Measurements from ENCODE around the gene FLRT1. TPM values are rescaled to one million over a fixed set of nuclear protein-coding genes. Genes with fewer than 3 reads are reported as not detected.

The FLRT1 gene
- total RNA-seq, 2 donors from 2014 or later, result not detected

GRCh38 chr11:64011371-64011770 is 24.4 kb upstream of the FLRT1 start:
- H3K36me3 Mint-ChIP-seq (ENCODE audit: low read depth), result no peaks in the 10 kb centered on the region
- Histone ChIP-seq H3K9ac (ENCODE audit: extremely low read depth, low read length, poor library complexity, severe bottlenecking) (no peak overlapping the region), H3K27ac (ENCODE audit: low read depth, low read length) (no peak overlapping the region), H3K36me3 (ENCODE audit: control insufficient read depth, insufficient read depth, low read length) (no peaks in the 10 kb centered on the region), H3K4me1 (ENCODE audit: control insufficient read depth, insufficient read depth, low read length) (peaks cover 3% of the 10 kb centered on the region), H3K27me3 (ENCODE audit: control insufficient read depth, insufficient read depth, low read length, poor library complexity, severe bottlenecking) (peaks cover 31% of the 10 kb centered on the region), H3K4me3 (ENCODE audit: low read length) (no peak overlapping the region), H3K9me3 (ENCODE audit: control insufficient read depth, low read length) (no peaks in the 10 kb centered on the region)
- no peak overlapping the region for H3K4me3 Mint-ChIP-seq
- peaks cover 12% of the 10 kb centered on the region for H3K9me3 Mint-ChIP-seq
- 93 to 95% methylated on average over 8 of the region's 8 CpGs for WGBS, 2 experiments (ENCODE audit: insufficient coverage in 1 of 2, insufficient read length in 1 of 2)
- H3K4me1 Mint-ChIP-seq, result peaks cover 14% of the 10 kb centered on the region
- H3K27ac Mint-ChIP-seq, result no peak overlapping the region
- DNase-seq, result no peak
- TF ChIP-seq CTCF (conservative IDR thresholded peaks at IDR 0.05), result no peak
- H3K27me3 Mint-ChIP-seq (ENCODE audit: insufficient read depth), result peaks cover 70% of the 10 kb centered on the region

- Mint-ChIP-seq H3K36me3 (ENCODE audit: low read depth) (no peaks in the 10 kb centered on the region), H3K27ac (no peak overlapping the region), H3K9me3 (peaks cover 12% of the 10 kb centered on the region), H3K27me3 (ENCODE audit: insufficient read depth) (peaks cover 64% of the 10 kb centered on the region), H3K4me3 (no peak overlapping the region), H3K4me1 (peaks cover 4% of the 10 kb centered on the region)
- Histone ChIP-seq H3K4me1 (ENCODE audit: control insufficient read depth, insufficient read depth, low read length) (no peaks in the 10 kb centered on the region), H3K27me3 (ENCODE audit: control insufficient read depth, insufficient read depth, low read length, poor library complexity, severe bottlenecking) (peaks cover 17% of the 10 kb centered on the region), H3K36me3 (ENCODE audit: control insufficient read depth, insufficient read depth, low read length) (no peaks in the 10 kb centered on the region), H3K4me3 (ENCODE audit: low read length) (no peak overlapping the region), H3K9me3 (ENCODE audit: control insufficient read depth, low read length) (no peaks in the 10 kb centered on the region), H3K9ac (ENCODE audit: extremely low read depth, low read length, poor library complexity, severe bottlenecking) (no peak overlapping the region), H3K27ac (ENCODE audit: low read depth, low read length) (no peak overlapping the region)
- WGBS, 2 experiments (ENCODE audit: insufficient coverage in 1 of 2, insufficient read length in 1 of 2), result 90 to 92% methylated on average over 15 to 16 of the region's 16 CpGs
- no peak for DNase-seq
- no peak for TF ChIP-seq CTCF (conservative IDR thresholded peaks at IDR 0.05)
These were observed 22.4 kb upstream of the FLRT1 start for GRCh38 chr11:64013141-64013896.

GRCh38 chr11:64014356-64014755 is 21.4 kb upstream of the FLRT1 start:
- Histone ChIP-seq H3K27me3 (ENCODE audit: control insufficient read depth, insufficient read depth, low read length, poor library complexity, severe bottlenecking) (peaks cover 6% of the 10 kb centered on the region), H3K36me3 (ENCODE audit: control insufficient read depth, insufficient read depth, low read length) (no peaks in the 10 kb centered on the region), H3K9me3 (ENCODE audit: control insufficient read depth, low read length) (no peaks in the 10 kb centered on the region), H3K27ac (ENCODE audit: low read depth, low read length) (no peak overlapping the region), H3K4me3 (ENCODE audit: low read length) (no peak overlapping the region), H3K4me1 (ENCODE audit: control insufficient read depth, insufficient read depth, low read length) (no peaks in the 10 kb centered on the region), H3K9ac (ENCODE audit: extremely low read depth, low read length, poor library complexity, severe bottlenecking) (no peak overlapping the region)
- no peak for DNase-seq
- no peak overlapping the region for H3K27ac Mint-ChIP-seq
- WGBS, 2 experiments (ENCODE audit: insufficient coverage in 1 of 2, insufficient read length in 1 of 2), result 80 to 90% methylated on average over 2 to 11 of the region's 11 CpGs
- no peak overlapping the region for H3K4me3 Mint-ChIP-seq
- H3K9me3 Mint-ChIP-seq, result peaks cover 12% of the 10 kb centered on the region
- peaks cover 56% of the 10 kb centered on the region for H3K27me3 Mint-ChIP-seq (ENCODE audit: insufficient read depth)
- no peaks in the 10 kb centered on the region for H3K4me1 Mint-ChIP-seq
- no peaks in the 10 kb centered on the region for H3K36me3 Mint-ChIP-seq (ENCODE audit: low read depth)
- TF ChIP-seq CTCF (conservative IDR thresholded peaks at IDR 0.05), result no peak
